Spleen (tissue), 11 donors: Measurements from ENCODE around the gene FAM20C. TPM values are rescaled to one million over a fixed set of nuclear protein-coding genes. Genes with fewer than 3 reads are reported as not detected.

Source experiments
- DNase-seq: peaks from one replicate; pipeline ENCODE4 v3.0.0-alpha.2; 2020
- H3K27ac ChIP-seq, 8 donors: fragments of 200-600 bp; sonication (generic) in 7 of 8; 1 replicate in 4 of 8; 2 replicates in 4 of 8; pipeline versions ENCODE4 v1.5.0 to v1.8.0; 2016 to 2021; ENCODE audit warnings: inconsistent platforms in 4 of 8, mild to moderate bottlenecking in 4 of 8, moderate library complexity in 1 of 8
- H3K27me3 ChIP-seq, 7 donors: fragments of 200-600 bp; sonication (generic) in 6 of 7; replicated peaks in 1 of 7; 1 replicate in 4 of 7; 2 replicates in 3 of 7; pipeline versions ENCODE4 v1.5.0 to v1.8.0; 2016 to 2021; ENCODE audit warnings: inconsistent platforms in 3 of 7, mild to moderate bottlenecking in 1 of 7
- H3K36me3 ChIP-seq, 6 donors: fragments of 200-600 bp; sonication (generic) in 5 of 6; 1 replicate in 4 of 6; 2 replicates in 2 of 6; pipeline versions ENCODE4 v1.5.0 to v1.8.0; 2016 to 2021; ENCODE audit warnings: inconsistent platforms in 2 of 6
- H3K4me1 ChIP-seq, 6 donors: fragments of 200-600 bp; sonication (generic) in 5 of 6; 1 replicate in 3 of 6; 2 replicates in 3 of 6; pipeline versions ENCODE4 v1.5.0 to v1.8.0; 2016 to 2021; ENCODE audit warnings: inconsistent platforms in 3 of 6
- H3K4me3 ChIP-seq, 8 donors: fragments of 200-600 bp; sonication (generic) in 7 of 8; 1 replicate in 4 of 8; 2 replicates in 4 of 8; pipeline versions ENCODE4 v1.5.0 to v1.8.0; 2016 to 2021; ENCODE audit warnings: inconsistent platforms in 4 of 8, mild to moderate bottlenecking in 4 of 8, moderate library complexity in 2 of 8
- H3K9me3 ChIP-seq, 8 donors: fragments of 200-600 bp; sonication (generic) in 7 of 8; 1 replicate in 4 of 8; 2 replicates in 4 of 8; pipeline versions ENCODE4 v1.5.0 to v1.8.0; 2016 to 2021; ENCODE audit warnings: inconsistent platforms in 4 of 8
- POLR2A ChIP-seq, 3 donors: fragments of 450-650 bp; IDR thresholded peaks; one replicate each; pipeline ENCODE4 v1.5.1; 2017; ENCODE audit warnings: antibody characterized with exemption in 3 of 3, mild to moderate bottlenecking in 1 of 3
- POLR2AphosphoS5 ChIP-seq, 3 donors: sonication (generic); formaldehyde crosslinking; IDR thresholded peaks; one replicate each; pipeline ENCODE4 v1.5.1; 2017; ENCODE audit warnings: antibody characterized with exemption in 3 of 3
- WGBS, 5 donors: extraction: QIAGEN DNeasy Blood & Tissue Kit in 3 of 5; methylation state at CpG; one replicate each; pipeline versions ENCODE4 v1.1.5 to v1.1.7; 2013 to 2018; 5-methylcytosine and 5-hydroxymethylcytosine counted together
- intact Hi-C: fragments of 100-400 bp; cut with DNase I; formaldehyde crosslinking; loops from one replicate; pipeline ENCODE4 v1.15.0; 2023; ENCODE audit warnings: low total_unique reads
- polyA plus RNA-seq, 3 donors: library from polyadenylated mRNA; stranded (reverse); fragments of 200-250 nt; gene quantifications; one replicate each; pipeline ENCODE4 v1.2.1, GENCODE V29; 2013
- total RNA-seq, 7 donors: library from RNA; depleted of rRNA in 3 of 7; stranded (reverse); fragments of >200 nt in 3 of 7; fragmentation: NEBNext Ultra II Directional in 4 of 7; extraction: Animal tissue kit (Norgen Biotek cat#: 25700) in 4 of 7; gene quantifications; one replicate each; pipeline versions ENCODE4 v1.1.0 to v1.2.1, GENCODE V29; 2016 to 2021
- TF ChIP-seq, protein P1 (sequence below), 11 experiments: fragments of 200-600 bp in 7 of 11; fragments of 450-650 bp in 4 of 11; sonication (generic) in 4 of 11; IDR thresholded peaks in 8 of 11; conservative IDR thresholded peaks in 3 of 11; 1 replicate in 7 of 11; 2 replicates in 4 of 11; pipeline versions ENCODE4 v1.4.0 to v1.8.0; 2016 to 2021; ENCODE audit warnings: antibody characterized with exemption in 11 of 11, inconsistent platforms in 4 of 11, mild to moderate bottlenecking in 1 of 11
- donor health status: healthy with polysubstance abuse.
- donor health status: DM: no; HTN: no; CAD: no; lungs with moderate emphysema.
- donor health status: DM: no; HTN: no; CAD: no.
- donor health status: Bipolar disorder and iron deficiency.
- donor health status: healthy.
- donor health status: DM: no; HTN: no; CAD: no.
- donor health status: DM: yes; HTN: yes; CAD: no.

The FAM20C gene
- total and polyA plus RNA-seq, 10 donors: 6.9 to 27.3 (median 14.6) TPM

DNA sequence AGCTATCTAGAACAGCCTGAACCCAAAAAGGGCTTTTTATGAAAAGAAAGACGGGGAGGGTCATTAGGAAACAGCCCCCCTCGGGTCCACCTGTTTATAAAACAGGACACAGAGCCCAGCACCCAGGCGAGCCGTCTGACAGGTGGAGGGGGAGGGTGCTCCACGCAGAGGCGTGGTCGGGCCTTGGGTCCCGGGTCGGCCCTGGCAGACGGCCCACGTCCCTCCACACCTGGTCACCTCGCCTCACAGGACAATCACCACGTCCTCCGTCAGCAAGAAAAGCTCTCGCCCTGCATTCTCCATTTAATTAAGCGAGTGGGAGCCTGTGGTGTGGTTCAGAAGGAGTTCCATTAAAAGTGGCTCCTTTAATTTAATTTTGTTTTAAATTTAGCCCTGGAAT is 55.3 kb downstream of the FAM20C start:
- 82 to 93% (median 88%) methylated on average over 16 of the region's 16 CpGs for WGBS, 5 donors
- H3K9me3 ChIP-seq: no peaks in the 10 kb centered on the region
- H3K27ac ChIP-seq: no peak overlapping the region
- no peak for DNase-seq
- intact Hi-C loops: no loop called here
- peaks cover 0 to 3% (median 0%) of the 10 kb centered on the region in 7 donors for H3K27me3 ChIP-seq
- no peaks in the 10 kb centered on the region for H3K4me1 ChIP-seq
- H3K36me3 ChIP-seq: peaks cover 0 to 67% (median 2%) of the 10 kb centered on the region in 6 donors
- no peak overlapping the region for H3K4me3 ChIP-seq
- TF ChIP-seq POLR2A (IDR thresholded peaks at IDR 0.05) (no peak), POLR2AphosphoS5 (IDR thresholded peaks at IDR 0.05) (no peak)
- TF ChIP-seq, protein P1, sequence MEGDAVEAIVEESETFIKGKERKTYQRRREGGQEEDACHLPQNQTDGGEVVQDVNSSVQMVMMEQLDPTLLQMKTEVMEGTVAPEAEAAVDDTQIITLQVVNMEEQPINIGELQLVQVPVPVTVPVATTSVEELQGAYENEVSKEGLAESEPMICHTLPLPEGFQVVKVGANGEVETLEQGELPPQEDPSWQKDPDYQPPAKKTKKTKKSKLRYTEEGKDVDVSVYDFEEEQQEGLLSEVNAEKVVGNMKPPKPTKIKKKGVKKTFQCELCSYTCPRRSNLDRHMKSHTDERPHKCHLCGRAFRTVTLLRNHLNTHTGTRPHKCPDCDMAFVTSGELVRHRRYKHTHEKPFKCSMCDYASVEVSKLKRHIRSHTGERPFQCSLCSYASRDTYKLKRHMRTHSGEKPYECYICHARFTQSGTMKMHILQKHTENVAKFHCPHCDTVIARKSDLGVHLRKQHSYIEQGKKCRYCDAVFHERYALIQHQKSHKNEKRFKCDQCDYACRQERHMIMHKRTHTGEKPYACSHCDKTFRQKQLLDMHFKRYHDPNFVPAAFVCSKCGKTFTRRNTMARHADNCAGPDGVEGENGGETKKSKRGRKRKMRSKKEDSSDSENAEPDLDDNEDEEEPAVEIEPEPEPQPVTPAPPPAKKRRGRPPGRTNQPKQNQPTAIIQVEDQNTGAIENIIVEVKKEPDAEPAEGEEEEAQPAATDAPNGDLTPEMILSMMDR (IDR thresholded peaks at IDR 0.05 in 8 of 11, conservative IDR thresholded peaks at IDR 0.05 in 3 of 11): no peak

DNA sequence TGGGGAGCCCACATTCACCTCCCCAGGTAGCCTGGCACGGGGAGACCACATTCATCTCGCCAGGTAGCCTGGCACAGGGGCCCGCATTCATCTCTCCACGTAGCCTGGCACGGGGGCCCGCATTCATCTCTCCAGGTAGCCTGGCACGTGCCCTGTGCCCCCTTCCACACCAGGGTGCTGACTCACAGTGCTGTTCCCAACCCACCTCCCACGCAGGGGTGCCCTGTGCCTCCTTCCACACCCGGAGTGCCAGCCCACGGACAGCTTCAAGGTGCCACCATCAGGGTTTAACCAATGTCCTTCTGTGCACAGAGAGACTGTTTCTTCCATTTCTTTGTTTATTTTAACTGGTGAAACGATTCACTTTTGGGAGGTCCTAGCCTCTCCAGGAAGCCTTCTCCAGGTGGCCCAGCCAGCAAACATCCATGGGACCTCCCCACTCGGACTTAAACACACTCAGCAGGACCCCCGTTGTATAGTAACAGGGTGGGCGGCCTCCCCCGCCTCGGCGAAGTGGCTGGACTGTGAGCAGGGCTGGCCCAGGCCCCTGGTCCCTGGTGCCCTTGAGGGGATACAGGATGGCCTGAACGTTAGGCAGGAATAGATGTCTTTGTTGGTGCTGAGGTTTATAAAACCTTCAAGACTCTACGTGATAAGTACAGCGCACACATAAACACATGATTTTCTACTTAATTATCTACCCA is 56.5 kb downstream of the FAM20C start:
- 82 to 90% (median 89%) methylated on average over 15 to 20 of the region's 20 CpGs for WGBS, 5 donors

DNA sequence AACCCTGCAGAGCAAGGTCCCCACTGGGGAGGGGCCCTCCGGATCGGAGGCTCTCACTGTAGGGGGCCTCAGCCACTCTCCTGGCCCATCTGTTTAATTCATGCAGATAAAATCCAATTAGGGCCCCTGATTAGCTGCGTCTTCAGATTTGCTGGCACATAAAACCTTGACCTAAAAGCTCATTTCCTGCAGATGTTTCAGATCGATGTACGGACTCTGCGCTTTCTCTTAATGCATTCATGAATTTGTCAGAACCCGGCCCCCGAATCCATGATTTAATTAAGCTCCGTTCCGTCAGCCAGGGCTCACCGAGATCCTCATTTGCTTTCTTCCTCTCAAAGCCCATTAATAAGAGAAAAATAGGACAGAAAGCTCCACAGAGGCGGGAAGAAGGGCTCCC is 57.6 kb downstream of the FAM20C start:
- H3K27me3 ChIP-seq: peaks cover 0 to 3% (median 0%) of the 10 kb centered on the region in 7 donors
- intact Hi-C loops: no loop called here
- TF ChIP-seq POLR2AphosphoS5 (IDR thresholded peaks at IDR 0.05) (no peak), POLR2A (IDR thresholded peaks at IDR 0.05) (no peak)
- TF ChIP-seq, protein P1 (IDR thresholded peaks at IDR 0.05 in 8 of 11, conservative IDR thresholded peaks at IDR 0.05 in 3 of 11): no peak
- H3K9me3 ChIP-seq: no peaks in the 10 kb centered on the region
- H3K27ac ChIP-seq: no peak overlapping the region
- no peaks in the 10 kb centered on the region for H3K4me1 ChIP-seq
- DNase-seq: no peak
- no peak overlapping the region for H3K4me3 ChIP-seq
- H3K36me3 ChIP-seq: peaks cover 0 to 81% (median 4%) of the 10 kb centered on the region in 6 donors
- 71 to 89% (median 81%) methylated on average over 12 of the region's 12 CpGs for WGBS, 5 donors

More for the DNA sequence above, 56.5 kb downstream of the FAM20C start:
- Histone ChIP-seq H3K27ac (no peak overlapping the region), H3K4me3 (no peak overlapping the region), H3K36me3 (peaks cover 0 to 76% (median 4%) of the 10 kb centered on the region in 6 donors), H3K9me3 (no peaks in the 10 kb centered on the region), H3K27me3 (peaks cover 0 to 3% (median 0%) of the 10 kb centered on the region in 7 donors), H3K4me1 (no peaks in the 10 kb centered on the region)
- intact Hi-C loops: no loop called here
- TF ChIP-seq POLR2AphosphoS5 (IDR thresholded peaks at IDR 0.05) (no peak), POLR2A (IDR thresholded peaks at IDR 0.05) (no peak)
- DNase-seq: no peak

DNA sequence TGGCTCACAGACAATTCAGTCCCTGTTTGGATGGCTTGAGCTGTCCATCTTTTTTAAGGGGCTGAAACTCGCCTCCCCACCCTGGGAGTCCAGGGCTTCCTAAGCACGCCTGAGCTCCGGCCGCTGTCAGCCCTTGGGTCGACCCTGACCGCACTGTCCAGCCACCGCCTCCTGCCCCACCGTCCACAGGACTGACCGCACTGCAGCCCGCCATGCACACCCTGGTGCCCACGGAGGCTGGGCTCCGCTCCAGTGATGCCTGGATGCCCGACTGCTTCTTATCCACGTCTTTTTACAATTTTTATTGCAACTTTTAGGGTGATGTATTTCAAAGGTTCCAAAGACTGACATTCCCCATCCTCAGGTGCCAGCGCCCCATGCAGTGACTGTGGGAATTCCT is 58.2 kb downstream of the FAM20C start:
- WGBS, 5 donors: 89 to 96% (median 90%) methylated on average over 14 to 15 of the region's 15 CpGs
- no peak for DNase-seq
- H3K27me3 ChIP-seq: peaks cover 0 to 3% (median 0%) of the 10 kb centered on the region in 7 donors
- H3K9me3 ChIP-seq: no peaks in the 10 kb centered on the region
- peaks cover 0 to 81% (median 4%) of the 10 kb centered on the region in 6 donors for H3K36me3 ChIP-seq
- no peak overlapping the region for H3K27ac ChIP-seq
- no peak for TF ChIP-seq POLR2AphosphoS5 (IDR thresholded peaks at IDR 0.05)
- TF ChIP-seq POLR2A (IDR thresholded peaks at IDR 0.05): no peak
- TF ChIP-seq, protein P1 (IDR thresholded peaks at IDR 0.05 in 8 of 11, conservative IDR thresholded peaks at IDR 0.05 in 3 of 11): no peak
- no peaks in the 10 kb centered on the region for H3K4me1 ChIP-seq
- intact Hi-C loops: no loop called here
- no peak overlapping the region for H3K4me3 ChIP-seq
